Stimulated activated naive CD8-positive, alpha-beta T cell treated with anti-CD3 and anti-CD28 coated beads, Interleukin-15, amount 100 ng/mL, for 72 hours (primary cell): ENCODE data around the gene PRR15.

Source experiments
- ATAC-seq: fragments of 150-1000 bp; cut with Tn5 transposase; 2 replicates; pipeline ENCODE4 v1.10.0; 2021; ENCODE audit warnings: mild to moderate bottlenecking, moderate library complexity
- DNase-seq, 2 donors: peaks; one replicate each; pipeline ENCODE4 v3.0.0; 2021 to 2022
- H3K27ac Mint-ChIP-seq, 2 donors: one replicate each; pipeline ENCODE4 v1.8.0; 2022; ENCODE audit warnings: mild to moderate bottlenecking in 2 of 2, mixed read lengths in 2 of 2, moderate library complexity in 2 of 2
- H3K27me3 Mint-ChIP-seq: one replicate; pipeline ENCODE4 v1.8.0; 2022; ENCODE audit warnings: mixed read lengths
- H3K4me1 Mint-ChIP-seq: one replicate; pipeline ENCODE4 v1.8.0; 2022; ENCODE audit warnings: mild to moderate bottlenecking, mixed read lengths
- H3K4me3 Mint-ChIP-seq, 2 donors: one replicate each; pipeline ENCODE4 v1.8.0; 2022; ENCODE audit warnings: mild to moderate bottlenecking in 2 of 2, mixed read lengths in 2 of 2, moderate library complexity in 1 of 2
- H3K9me3 Mint-ChIP-seq, 2 donors: one replicate each; pipeline ENCODE4 v1.8.0; 2022; ENCODE audit warnings: mixed read lengths in 2 of 2

The PRR15 gene

DNA sequence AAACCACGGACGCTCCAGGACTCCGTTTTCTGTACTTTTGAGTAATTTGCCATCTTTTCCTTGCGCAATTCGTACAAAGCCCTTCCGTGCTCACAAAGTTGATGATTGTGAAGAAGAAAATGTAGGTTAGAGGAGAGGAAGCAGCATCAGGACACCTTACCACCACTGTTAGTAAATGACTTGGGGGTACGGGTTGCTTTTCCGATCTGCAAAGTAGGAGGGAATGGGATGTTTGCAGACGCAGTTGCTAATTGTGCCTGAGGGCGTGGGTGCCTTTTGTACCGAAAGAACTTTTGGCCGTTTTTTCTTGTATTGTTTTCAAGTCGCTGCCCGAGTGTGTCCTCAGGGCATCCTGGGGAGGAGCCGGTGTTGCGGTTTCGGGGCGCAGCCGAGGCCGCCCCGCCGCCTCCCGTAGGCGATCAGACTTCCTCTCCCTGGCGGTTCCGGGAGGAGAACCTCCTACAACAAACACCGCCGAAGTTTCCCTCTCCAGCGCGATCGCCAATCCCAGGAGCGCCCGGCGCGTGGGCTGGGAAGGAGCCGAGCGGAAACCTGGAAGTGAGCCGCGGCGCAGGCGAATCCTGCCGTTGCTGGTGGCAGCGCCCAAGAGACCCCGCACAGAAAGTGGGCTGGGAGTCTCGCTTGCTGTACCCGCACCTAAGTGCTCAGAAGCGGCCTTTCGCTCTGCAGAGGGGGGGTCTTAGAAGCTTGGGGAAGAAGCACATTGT, 1.0 kb downstream of the PRR15 start:
- Mint-ChIP-seq H3K27me3 (peaks cover 99% of the 10 kb centered on the region), H3K27ac (peak overlapping the region in 1 of 2 donors; percentile 43), H3K9me3 (no peaks in the 10 kb centered on the region), H3K4me1 (peaks cover 34% of the 10 kb centered on the region), H3K4me3 (peak overlapping the region; percentile 82 to 84)
- ATAC-seq (no peak), DNase-seq (no peak)

DNA sequence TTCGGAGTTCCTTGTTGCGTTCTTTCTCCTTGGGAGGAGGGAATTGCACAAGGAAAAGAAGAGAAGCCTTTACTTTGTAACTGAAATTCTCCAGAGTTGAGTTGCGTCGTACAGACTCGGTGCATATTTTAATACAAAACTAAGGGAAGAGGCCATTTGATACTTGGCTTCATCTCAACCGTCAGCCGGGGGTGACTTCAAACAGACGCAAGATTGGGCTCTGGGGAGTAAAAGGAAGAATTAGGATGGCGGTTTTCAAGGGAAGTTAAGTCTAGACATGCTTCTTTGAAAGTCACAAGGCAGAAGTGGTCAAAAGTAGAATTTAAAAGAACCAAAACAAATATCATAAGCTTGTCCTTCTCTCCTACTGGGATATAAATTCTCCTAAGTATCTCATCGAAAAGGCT, 1.6 kb downstream of the PRR15 start:
- peaks cover 34% of the 10 kb centered on the region for H3K4me1 Mint-ChIP-seq
- ATAC-seq (no peak), DNase-seq (no peak)

DNA sequence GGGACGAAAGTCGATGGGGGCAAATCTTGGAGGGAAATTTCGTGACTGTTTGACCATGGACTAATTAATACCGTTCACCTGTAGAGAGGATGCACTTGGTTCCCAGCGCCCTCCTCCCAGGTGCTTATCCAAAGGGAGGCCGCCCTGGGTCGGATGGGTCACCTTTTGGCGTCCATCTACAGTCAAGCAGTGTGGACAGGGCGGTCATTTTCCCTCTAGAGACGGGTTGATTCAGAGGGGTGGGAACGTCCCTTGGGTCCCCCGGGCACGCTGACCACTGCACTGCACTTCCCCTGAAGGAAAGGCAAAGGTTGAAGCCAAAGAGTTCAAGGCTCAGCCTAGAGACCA, 2.0 kb downstream of the PRR15 start:
- Mint-ChIP-seq H3K27ac (no peak overlapping the region), H3K9me3 (no peaks in the 10 kb centered on the region), H3K4me3 (peak overlapping the region; percentile 82 to 84), H3K27me3 (peaks cover 99% of the 10 kb centered on the region), H3K4me1 (peaks cover 34% of the 10 kb centered on the region)
- ATAC-seq (peak; percentile 5), DNase-seq (no peak)

More for the DNA sequence above, 1.6 kb downstream of the PRR15 start:
- Mint-ChIP-seq H3K27me3 (peaks cover 99% of the 10 kb centered on the region), H3K27ac (no peak overlapping the region), H3K9me3 (no peaks in the 10 kb centered on the region), H3K4me3 (peak overlapping the region; percentile 82 to 84)

DNA sequence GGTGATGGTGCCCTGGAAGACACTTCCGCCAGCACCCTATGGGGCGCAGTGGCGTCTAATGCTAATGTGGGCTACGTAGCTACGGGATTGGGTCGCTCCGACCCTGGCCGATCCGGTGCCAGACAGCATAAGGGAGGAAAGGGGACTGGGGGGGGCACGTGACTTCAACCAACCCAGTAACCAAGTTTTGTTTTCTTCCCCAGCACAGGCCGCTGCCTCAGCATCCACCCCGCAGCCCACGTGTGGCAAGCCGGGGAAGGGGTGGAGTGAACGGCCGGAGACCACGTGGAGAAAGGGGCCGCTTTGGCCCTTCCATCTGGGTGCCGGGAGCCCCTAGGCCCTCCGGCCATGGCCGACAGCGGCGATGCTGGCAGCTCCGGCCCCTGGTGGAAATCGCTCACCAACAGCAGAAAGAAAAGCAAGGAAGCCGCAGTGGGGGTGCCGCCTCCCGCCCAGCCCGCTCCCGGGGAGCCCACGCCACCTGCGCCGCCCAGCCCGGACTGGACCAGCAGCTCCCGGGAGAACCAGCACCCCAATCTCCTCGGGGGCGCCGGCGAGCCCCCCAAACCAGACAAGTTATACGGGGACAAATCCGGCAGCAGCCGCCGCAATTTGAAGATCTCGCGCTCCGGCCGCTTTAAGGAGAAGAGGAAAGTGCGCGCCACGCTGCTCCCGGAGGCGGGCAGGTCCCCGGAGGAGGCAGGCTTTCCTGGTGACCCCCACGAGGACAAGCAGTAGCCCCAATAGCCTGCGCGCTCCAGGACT, 2.5 kb downstream of the PRR15 start:
- Mint-ChIP-seq H3K4me3 (peak overlapping the region; percentile 53 to 84), H3K9me3 (no peaks in the 10 kb centered on the region), H3K4me1 (peaks cover 34% of the 10 kb centered on the region), H3K27me3 (peaks cover 97% of the 10 kb centered on the region), H3K27ac (peak overlapping the region in 1 of 2 donors; percentile 44)
- ATAC-seq (peak; percentile 32), DNase-seq (no peak)

DNA sequence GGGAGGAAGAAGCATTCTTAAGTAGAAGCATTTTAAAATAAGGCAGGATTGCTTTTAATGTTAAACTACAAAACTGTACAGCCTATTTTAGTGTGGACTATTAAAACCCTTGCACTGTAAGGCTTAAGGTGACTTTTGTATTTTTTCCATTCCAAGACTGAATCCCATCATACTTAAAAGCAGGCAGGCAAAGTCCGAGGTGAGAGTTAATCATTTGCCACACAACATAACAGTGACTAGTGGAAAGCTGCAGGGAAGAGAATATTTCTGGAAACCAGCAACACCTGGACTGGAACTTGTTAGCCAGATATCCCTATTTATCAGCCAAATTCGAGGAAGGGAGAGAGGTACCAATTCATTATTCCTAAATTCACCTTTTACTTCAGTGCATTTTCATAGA, 3.5 kb downstream of the PRR15 start:
- DNase-seq (no peak), ATAC-seq (no peak)
- peaks cover 89% of the 10 kb centered on the region for H3K27me3 Mint-ChIP-seq
- no peak overlapping the region for H3K27ac Mint-ChIP-seq
- peaks cover 34% of the 10 kb centered on the region for H3K4me1 Mint-ChIP-seq
- no peaks in the 10 kb centered on the region for H3K9me3 Mint-ChIP-seq
- H3K4me3 Mint-ChIP-seq: no peak overlapping the region

DNA sequence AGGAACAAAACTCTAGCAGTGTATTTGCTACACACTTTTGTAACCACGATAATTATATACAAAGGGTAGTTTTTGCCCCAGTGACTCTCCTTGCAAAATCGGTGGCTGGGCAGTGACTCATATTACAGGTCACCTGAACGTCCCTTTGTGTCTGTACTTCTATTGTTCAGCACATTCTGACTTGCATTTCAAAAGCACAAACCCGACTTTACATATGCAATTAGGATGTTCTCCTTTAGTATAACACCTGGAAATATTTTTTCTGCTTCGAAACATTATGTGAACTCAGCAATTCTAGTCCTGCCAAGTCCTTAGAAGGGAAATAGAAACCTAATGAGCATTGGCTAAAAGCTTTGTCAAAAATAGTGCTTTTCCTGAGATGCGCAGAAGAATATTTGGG, 6.0 kb downstream of the PRR15 start:
- DNase-seq: no peak

DNA sequence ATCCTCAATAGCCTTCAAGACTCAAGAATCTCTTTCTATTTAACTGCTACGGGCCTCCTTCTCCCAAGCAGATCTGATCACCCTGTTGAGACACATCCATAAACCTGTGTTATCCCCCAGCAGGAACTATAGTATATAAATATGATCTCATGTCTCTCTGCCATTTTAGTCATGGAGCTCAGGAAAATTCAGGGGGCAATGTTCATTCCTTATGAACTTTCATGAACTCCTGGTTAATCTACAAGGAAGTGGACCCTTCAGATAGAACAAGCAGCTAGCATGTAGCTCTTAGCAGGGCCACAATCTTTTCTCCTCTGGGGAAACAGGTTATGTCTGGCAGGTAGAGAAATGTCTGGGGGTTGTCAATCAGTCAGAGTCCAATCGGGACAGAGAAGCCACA, 8.9 kb downstream of the PRR15 start:
- no peak overlapping the region for H3K27ac Mint-ChIP-seq

More for the DNA sequence above, 6.0 kb downstream of the PRR15 start:
- Mint-ChIP-seq H3K27ac (no peak overlapping the region), H3K4me1 (peaks cover 15% of the 10 kb centered on the region), H3K27me3 (peaks cover 84% of the 10 kb centered on the region), H3K4me3 (no peak overlapping the region), H3K9me3 (no peaks in the 10 kb centered on the region)
- ATAC-seq: no peak

DNA sequence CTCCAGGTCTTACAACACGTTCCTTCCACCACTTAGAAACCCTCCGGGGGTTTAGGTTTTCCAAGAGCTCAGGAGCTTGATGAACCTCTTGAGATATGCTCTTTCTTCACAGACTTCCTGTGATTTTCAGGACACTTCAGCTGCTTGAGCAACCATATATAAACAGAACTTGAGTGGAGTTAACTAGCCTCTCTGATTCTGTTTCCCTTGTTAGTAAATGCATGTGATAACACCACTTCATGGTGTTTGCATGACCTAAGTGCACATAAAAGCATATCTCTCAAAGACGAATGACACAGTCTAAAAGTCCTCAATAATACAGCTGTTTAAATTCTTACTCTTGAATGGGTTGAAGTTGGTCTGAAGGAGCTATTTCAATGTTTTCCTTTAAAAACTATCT, 9.9 kb downstream of the PRR15 start:
- H3K9me3 Mint-ChIP-seq: peaks cover 9 to 25% of the 10 kb centered on the region in 2 donors
- H3K27me3 Mint-ChIP-seq: peaks cover 60% of the 10 kb centered on the region
- DNase-seq (no peak), ATAC-seq (no peak)
- H3K27ac Mint-ChIP-seq: no peak overlapping the region
- no peak overlapping the region for H3K4me3 Mint-ChIP-seq
- no peaks in the 10 kb centered on the region for H3K4me1 Mint-ChIP-seq

More for the DNA sequence above, 8.9 kb downstream of the PRR15 start:
- DNase-seq (no peak), ATAC-seq (no peak)
- Mint-ChIP-seq H3K4me3 (no peak overlapping the region), H3K27me3 (peaks cover 69% of the 10 kb centered on the region), H3K9me3 (peaks cover 9 to 21% of the 10 kb centered on the region in 2 donors), H3K4me1 (no peaks in the 10 kb centered on the region)

DNA sequence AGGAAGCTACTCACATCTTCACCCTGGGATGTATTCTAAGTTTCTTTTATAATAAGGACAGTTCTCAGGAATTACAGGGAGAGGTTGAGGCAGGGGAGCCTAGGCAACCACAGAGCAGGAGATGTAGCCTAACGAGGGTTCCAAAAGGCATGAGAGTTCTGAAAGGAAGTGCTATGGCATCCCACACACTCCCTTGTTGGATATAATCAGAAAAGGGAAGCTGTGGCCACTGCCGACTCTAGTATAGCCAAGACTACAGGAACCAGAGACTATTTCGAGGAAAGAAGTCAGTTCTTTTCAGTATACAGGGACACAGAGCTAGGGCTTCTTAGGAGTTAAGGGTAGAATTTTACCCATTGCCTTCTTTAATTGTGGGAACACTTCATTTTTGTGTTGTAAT, 11.0 kb downstream of the PRR15 start:
- DNase-seq (no peak), ATAC-seq (no peak)
- no peak overlapping the region for H3K4me3 Mint-ChIP-seq
- peaks cover 9 to 25% of the 10 kb centered on the region in 2 donors for H3K9me3 Mint-ChIP-seq
- H3K27ac Mint-ChIP-seq: no peak overlapping the region
- peaks cover 49% of the 10 kb centered on the region for H3K27me3 Mint-ChIP-seq
- no peaks in the 10 kb centered on the region for H3K4me1 Mint-ChIP-seq

DNA sequence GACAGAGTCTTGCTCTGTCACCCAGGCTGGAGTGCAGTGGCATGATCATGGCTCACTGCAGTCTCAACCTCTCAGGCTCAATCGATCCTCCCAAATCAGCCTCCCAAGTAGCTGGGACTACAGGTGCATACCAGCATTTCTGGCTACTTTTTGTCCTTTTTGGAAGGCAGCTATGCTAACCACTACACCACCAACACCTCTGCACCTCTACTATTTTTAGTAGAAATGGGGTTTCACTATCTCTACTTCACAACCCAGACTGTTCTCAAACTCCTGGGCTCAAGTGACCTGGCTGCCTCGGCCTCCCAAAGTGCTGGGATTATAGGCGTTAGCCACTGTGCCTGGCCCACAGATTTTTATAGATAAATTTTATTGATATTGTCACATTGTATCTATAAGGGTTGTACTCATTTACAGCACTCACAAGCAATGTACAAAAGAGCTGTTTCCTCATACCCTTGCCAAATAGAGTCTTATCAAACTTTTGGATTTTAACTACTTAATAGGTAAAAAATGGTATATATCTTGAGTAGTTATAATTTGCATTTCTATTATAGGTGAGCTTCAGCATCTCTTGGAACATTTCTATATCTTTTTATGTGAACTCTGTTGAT, 23.7 kb downstream of the PRR15 start:
- Mint-ChIP-seq H3K27me3 (no peaks in the 10 kb centered on the region), H3K4me3 (no peak overlapping the region), H3K9me3 (no peaks in the 10 kb centered on the region), H3K27ac (no peak overlapping the region), H3K4me1 (peaks cover 10% of the 10 kb centered on the region)
- DNase-seq (no peak), ATAC-seq (no peak)

DNA sequence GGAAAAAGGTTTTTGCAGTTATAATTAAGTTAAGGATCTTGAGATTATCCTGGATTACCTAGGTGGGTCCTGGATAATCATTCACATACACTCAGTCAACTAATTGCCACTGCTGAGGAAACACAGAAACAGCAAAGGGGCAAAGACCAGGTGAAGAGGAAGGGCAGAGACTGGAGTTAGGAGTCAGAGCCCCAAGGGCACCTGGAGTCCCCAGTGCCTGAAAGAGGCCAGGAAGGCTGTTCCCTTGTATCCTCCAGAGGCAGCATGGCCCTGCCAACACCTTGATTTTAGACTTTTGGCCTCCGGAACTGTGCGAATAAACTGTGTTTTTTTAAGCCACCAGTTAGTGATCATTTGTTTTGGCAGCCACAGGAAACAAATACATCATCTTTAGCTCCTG, 24.6 kb downstream of the PRR15 start:
- DNase-seq (no peak), ATAC-seq (no peak)
- H3K27ac Mint-ChIP-seq: peak overlapping the region in 1 of 2 donors; percentile 41
- no peaks in the 10 kb centered on the region for H3K27me3 Mint-ChIP-seq
- peak overlapping the region in 1 of 2 donors; percentile 55 for H3K4me3 Mint-ChIP-seq
- H3K4me1 Mint-ChIP-seq: peaks cover 10% of the 10 kb centered on the region
- no peaks in the 10 kb centered on the region for H3K9me3 Mint-ChIP-seq

DNA sequence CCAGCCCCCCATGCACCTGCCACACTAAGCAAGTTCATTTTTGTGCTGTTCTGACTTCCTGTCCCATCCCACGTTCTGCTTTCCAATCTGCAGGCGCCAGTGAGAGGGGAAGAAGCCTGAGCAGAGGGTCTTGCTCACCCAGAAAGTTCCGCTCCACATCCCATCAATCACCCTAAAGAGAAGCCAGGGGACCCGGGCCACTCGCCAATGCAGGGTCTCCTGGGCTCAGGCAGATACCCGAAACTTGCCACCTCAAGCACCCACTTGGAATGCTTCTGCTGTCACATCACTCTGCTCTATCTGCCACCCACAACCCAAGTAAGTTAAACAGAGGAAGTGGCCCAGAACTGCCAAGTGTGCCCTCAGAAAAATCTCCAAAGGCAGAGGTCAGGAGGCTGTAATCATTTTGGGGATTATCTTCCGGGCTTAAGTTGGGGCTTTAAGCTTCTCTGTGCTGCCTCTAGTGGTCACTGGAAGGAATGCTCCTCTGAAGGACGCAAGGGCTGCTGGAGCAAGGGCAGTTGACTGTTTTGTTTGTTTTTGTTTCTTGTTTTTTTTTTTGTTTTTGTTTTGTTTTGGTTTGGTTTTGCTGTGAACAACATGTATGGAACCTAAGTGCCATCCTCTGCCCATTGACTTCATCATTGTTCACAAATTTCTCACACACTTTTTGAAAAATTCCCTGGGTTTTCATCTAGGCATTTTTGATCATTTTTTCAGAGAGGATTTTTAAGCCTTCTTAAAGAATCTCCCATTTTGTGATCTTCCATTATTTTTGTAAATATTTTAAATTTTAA, 25.5 kb downstream of the PRR15 start:
- H3K4me3 Mint-ChIP-seq: peak overlapping the region; percentile 24 to 45
- H3K9me3 Mint-ChIP-seq: no peaks in the 10 kb centered on the region
- no peaks in the 10 kb centered on the region for H3K27me3 Mint-ChIP-seq
- H3K4me1 Mint-ChIP-seq: peaks cover 10% of the 10 kb centered on the region
- ATAC-seq (peak; percentile 60), DNase-seq (peak; percentile 25 to 37)
- peak overlapping the region in 1 of 2 donors; percentile 28 for H3K27ac Mint-ChIP-seq

DNA sequence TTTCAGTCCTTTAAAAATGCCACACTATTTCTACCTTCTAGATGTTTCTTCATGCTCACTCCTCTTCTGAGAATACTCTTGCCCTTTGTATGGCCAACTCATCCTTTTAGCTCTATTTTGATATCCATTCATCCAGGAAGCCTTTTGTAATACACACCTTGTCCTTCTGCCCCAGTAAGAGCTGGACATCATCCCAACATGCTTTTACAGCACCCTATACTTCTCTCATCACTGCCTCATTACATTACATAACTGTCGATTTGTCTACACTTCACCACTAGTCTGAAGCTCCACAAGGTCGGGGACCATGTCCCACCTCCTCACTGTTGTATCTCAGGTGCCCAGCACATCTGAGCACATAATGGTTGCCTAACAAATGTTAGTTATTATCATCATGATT, 29.2 kb downstream of the PRR15 start:
- no peak overlapping the region for H3K4me3 Mint-ChIP-seq
- H3K4me1 Mint-ChIP-seq: peaks cover 10% of the 10 kb centered on the region
- no peak overlapping the region for H3K27ac Mint-ChIP-seq
- DNase-seq (no peak), ATAC-seq (no peak)
- no peaks in the 10 kb centered on the region for H3K27me3 Mint-ChIP-seq
- no peaks in the 10 kb centered on the region for H3K9me3 Mint-ChIP-seq

DNA sequence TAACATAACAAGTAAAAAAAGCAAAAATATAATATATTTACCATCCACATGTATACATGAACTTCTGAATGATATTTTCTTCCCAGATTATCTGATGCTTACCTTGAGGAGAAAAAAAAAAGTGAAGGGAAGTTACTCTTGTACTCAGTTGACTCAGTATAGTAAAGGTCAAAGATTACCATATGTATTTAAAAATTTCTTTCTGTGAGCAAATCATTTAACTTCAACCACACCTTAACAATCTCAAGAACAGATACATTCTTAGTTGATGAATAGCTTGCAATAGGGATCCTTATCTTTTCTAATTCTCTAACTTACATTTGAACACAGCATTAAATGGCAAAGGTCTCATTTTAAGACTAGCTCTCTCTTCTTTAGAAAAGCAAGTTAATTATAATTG, 29.8 kb downstream of the PRR15 start:
- Mint-ChIP-seq H3K27me3 (no peaks in the 10 kb centered on the region), H3K4me3 (no peak overlapping the region), H3K4me1 (peaks cover 8% of the 10 kb centered on the region), H3K9me3 (no peaks in the 10 kb centered on the region), H3K27ac (no peak overlapping the region)
- ATAC-seq (no peak), DNase-seq (no peak)

DNA sequence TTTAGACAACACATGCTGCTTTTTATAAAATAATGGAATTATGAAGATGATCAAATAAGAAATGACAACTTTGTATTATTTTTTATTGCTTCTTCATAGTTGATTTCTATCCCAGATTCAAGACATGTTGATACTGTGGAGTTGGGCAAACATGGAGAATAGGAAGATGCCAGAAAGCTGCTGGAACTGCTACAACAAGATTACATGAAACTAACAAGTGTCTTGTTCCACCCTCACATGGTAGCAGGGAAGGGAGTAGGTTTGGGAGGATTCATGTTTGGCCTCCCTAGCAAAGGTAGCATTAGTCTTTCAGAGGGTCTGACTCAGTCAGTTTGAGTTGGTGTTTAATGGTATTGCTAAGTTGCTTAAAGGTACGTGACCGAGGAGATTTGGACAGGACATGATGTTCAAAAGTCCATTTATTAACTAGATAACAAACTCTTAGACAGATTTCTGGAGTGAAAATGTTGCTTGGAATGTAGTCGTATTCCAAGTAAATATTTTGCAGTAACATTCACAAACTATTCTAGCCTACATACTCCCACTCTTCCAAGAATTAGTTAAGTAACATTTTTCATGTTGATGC, 33.1 kb downstream of the PRR15 start:
- no peaks in the 10 kb centered on the region for H3K4me1 Mint-ChIP-seq
- no peak overlapping the region for H3K27ac Mint-ChIP-seq
- no peak overlapping the region for H3K4me3 Mint-ChIP-seq
- DNase-seq (no peak), ATAC-seq (no peak)
- peaks cover 7% of the 10 kb centered on the region for H3K27me3 Mint-ChIP-seq
- H3K9me3 Mint-ChIP-seq: no peaks in the 10 kb centered on the region
